Stomach (tissue), 9 donors: ENCODE data around the gene IGSF3. TPM values are rescaled to one million over a fixed set of nuclear protein-coding genes. Genes with fewer than 3 reads are reported as not detected.
"Not testable (repeated sequence)": the region's sequence is repeated elsewhere in the genome, so short reads cannot be mapped to it uniquely, and the experiment has no call there.

Experiments
- DNase-seq, 2 donors: peaks; one replicate each; pipeline versions ENCODE4 v3.0.0 to v3.0.0-alpha.2; 2013 to 2019
- H3K27ac ChIP-seq, 5 donors: fragments of 200-600 bp in 4 of 5; sonication (generic) in 4 of 5; one replicate each; pipeline ENCODE4 v1.5.1; 2013 to 2019; ENCODE audit warnings: mild to moderate bottlenecking in 1 of 5, moderate library complexity in 1 of 5
- H3K27me3 ChIP-seq, 3 donors: fragments of 200-600 bp; sonication (generic); one replicate each; pipeline ENCODE4 v1.5.1; 2017 to 2019; ENCODE audit warnings: mixed run types in 1 of 3
- H3K36me3 ChIP-seq, 4 donors: fragments of 200-600 bp; sonication (generic); 1 replicate in 3 of 4; 2 replicates in 1 of 4; pipeline ENCODE4 v1.5.1; 2016 to 2019
- H3K4me1 ChIP-seq, 4 donors: fragments of 200-600 bp; sonication (generic); one replicate each; pipeline ENCODE4 v1.5.1; 2016 to 2019
- H3K4me3 ChIP-seq, 4 donors: fragments of 200-600 bp; sonication (generic) in 3 of 4; one replicate each; pipeline ENCODE4 v1.5.1; 2016 to 2019; ENCODE audit warnings: mild to moderate bottlenecking in 1 of 4
- H3K9me3 ChIP-seq, 4 donors: fragments of 200-600 bp; sonication (generic); one replicate each; pipeline ENCODE4 v1.5.1; 2016 to 2019
- WGBS, 5 donors: extraction: QIAGEN DNeasy Blood & Tissue Kit in 3 of 5; methylation state at CpG; one replicate each; pipeline versions ENCODE4 v1.1.5 to v1.1.7; 2013 to 2018; 5-methylcytosine and 5-hydroxymethylcytosine counted together
- intact Hi-C: fragments of 100-400 bp; cut with DNase I; formaldehyde crosslinking; loops from one replicate; pipeline ENCODE4 v1.15.1; 2023; ENCODE audit warnings: low total_unique reads
- polyA plus RNA-seq, 3 donors: library from polyadenylated mRNA; stranded (reverse); fragments of 200-250 nt; gene quantifications; one replicate each; pipeline ENCODE4 v1.2.3, GENCODE V29; 2013
- total RNA-seq, 5 donors: library from RNA; depleted of rRNA; stranded (reverse); fragments of >200 nt; gene quantifications; one replicate each; pipeline versions ENCODE4 v1.1.0 to v1.2.3, GENCODE V29; 2014 to 2016
- donor health status: healthy with polysubstance abuse.
- donor health status: Bipolar disorder and iron deficiency.
- donor health status: healthy.

The IGSF3 gene
- total and polyA plus RNA-seq, 8 donors: 1.7 to 31.6 (median 20.9) TPM

DNA sequence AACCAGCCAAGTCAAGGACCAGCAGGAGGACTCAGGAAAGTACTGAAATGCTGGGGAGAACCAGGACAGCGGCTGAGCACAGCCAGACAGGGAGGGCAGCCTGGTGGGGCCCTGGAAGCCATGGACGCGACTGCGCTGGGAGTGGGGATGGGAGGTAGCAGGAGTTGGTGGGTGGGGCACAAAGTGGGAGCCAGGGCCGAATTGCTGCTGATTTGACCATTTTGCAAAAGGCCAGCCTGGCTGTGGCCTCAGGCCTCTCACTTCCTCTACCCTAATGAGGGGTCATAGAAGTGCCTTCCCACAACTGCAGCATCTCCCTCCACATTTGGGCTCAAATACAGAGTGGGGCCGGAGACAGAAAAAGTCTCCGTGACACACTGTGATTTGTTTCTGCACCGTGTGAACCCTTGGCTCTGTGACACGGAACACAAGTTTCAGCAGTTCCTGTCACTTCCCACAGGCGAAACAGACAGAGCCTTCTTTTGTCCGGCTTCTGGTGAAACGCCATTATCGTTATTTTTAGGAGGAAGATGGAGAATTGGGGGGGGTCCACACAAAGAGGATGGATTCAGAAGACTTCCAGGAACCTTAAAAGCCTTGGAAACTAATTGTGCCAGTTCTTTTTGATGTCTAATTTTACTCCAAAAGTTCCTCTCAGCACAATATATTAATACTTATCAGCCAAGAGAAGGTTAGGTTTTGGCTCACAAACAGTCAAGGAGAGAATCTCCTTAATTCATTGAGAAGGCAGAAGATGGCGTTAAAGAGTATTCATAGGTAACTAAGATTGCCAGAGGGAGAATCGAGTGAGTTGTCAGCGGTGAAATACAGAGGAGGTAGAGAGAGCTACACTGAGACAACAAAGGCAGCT, 21.5 kb downstream of the IGSF3 start:
- intact Hi-C loops, H3K36me3 ChIP-seq, H3K9me3 ChIP-seq, H3K4me3 ChIP-seq, H3K27me3 ChIP-seq, DNase-seq: not testable (repeated sequence)
- peak overlapping the region in 1 of 5 donors; percentile 46 for H3K27ac ChIP-seq
- 71 to 80% (median 74%) methylated on average over 16 of the region's 16 CpGs for WGBS, 5 donors
- peaks cover 0 to 42% (median 23%) of the 10 kb centered on the region in 4 donors for H3K4me1 ChIP-seq

- WGBS, 5 donors: 91 to 97% (median 93%) methylated on average over 2 of the region's 2 CpGs
Observed at GRCh38 chr1:116644993-116645392, 22.5 kb downstream of the IGSF3 start.

DNA sequence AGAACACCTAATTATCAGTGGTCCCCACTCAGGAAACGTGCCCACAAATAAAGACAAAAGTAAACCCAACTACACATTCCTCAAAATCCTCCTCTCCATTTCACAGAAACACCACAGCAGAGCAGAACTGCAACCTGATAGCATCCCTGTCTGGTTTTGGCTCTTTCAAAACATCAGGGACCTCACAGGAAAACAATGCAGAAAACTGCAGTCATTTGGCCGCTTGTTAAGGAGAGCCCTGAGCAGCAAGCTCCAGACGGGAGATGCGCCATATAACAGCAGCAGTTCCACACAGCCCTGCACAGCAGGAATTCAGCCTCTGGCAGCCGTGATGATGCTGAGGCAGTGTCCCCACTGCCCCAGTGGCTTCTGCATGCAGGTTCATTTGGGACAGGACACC, 23.4 kb downstream of the IGSF3 start:
- H3K36me3 ChIP-seq, H3K27ac ChIP-seq, intact Hi-C loops, DNase-seq, H3K4me3 ChIP-seq, H3K9me3 ChIP-seq, H3K27me3 ChIP-seq: not testable (repeated sequence)
- 67 to 92% (median 86%) methylated on average over 2 to 5 of the region's 5 CpGs for WGBS, 5 donors
- H3K4me1 ChIP-seq: peaks cover 0 to 42% (median 22%) of the 10 kb centered on the region in 4 donors

More at GRCh38 chr1:116644993-116645392, 22.5 kb downstream of the IGSF3 start:
- H3K36me3 ChIP-seq, intact Hi-C loops, H3K4me3 ChIP-seq, H3K27me3 ChIP-seq, H3K9me3 ChIP-seq, DNase-seq, H3K27ac ChIP-seq: not testable (repeated sequence)
- peaks cover 0 to 42% (median 23%) of the 10 kb centered on the region in 4 donors for H3K4me1 ChIP-seq

- DNase-seq, H3K4me3 ChIP-seq, H3K27ac ChIP-seq, H3K36me3 ChIP-seq, intact Hi-C loops, H3K9me3 ChIP-seq, H3K27me3 ChIP-seq: not testable (repeated sequence)
- H3K4me1 ChIP-seq: peaks cover 0 to 39% (median 16%) of the 10 kb centered on the region in 4 donors
- WGBS, 5 donors: 79 to 88% (median 86%) methylated on average over 11 to 12 of the region's 12 CpGs
Observed at GRCh38 chr1:116643281-116643751, 24.2 kb downstream of the IGSF3 start.

DNA sequence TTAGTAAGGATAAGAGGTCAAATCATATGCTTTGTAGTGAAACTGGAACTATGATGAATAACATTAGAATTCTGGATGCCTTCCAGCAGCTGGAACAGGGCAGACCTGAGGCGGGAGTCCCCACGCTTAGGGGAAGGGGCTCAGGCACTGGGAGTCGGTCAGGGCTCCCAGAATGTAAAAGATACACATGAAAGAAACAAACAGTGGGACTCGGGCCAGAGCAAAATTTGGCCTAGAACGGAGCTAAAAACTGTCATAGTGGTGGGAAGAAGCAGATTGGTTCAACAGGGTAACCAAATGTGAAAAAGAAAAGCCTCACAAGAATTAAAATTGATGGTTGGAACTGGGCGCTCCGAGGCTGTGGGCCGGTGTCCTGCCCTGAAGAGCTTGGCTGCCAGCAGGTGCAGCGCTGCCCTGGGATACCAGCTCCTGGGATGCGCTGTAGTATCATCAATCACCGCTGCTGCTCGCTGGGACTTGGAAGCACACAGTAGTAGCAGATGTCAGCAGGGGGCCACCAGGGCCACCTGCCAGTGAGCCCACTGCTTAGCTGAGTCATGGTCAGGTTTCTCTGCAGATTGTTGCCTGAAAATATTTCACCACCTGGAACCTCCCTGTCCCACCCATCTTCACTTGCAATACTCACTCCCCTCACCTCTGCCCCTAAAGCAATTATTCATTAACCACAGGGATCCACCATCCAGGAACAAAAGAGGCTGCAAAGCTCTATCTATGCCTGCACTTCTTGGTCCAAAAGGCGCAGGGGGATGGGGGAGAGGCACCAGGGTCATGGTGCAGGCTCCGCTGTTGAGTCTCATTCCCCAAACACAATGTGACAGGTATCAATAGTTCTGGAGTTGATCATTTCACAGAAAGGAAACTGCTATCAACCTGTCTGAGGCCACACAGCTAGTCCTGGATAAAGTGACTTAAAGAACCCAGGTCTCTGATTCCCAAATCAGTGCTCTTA, 24.9 kb downstream of the IGSF3 start:
- H3K36me3 ChIP-seq, DNase-seq, H3K9me3 ChIP-seq, intact Hi-C loops, H3K27me3 ChIP-seq, H3K4me3 ChIP-seq, H3K27ac ChIP-seq: not testable (repeated sequence)
- WGBS, 5 donors: 60 to 73% (median 68%) methylated on average over 14 of the region's 14 CpGs
- peaks cover 0 to 32% (median 9%) of the 10 kb centered on the region in 4 donors for H3K4me1 ChIP-seq

DNA sequence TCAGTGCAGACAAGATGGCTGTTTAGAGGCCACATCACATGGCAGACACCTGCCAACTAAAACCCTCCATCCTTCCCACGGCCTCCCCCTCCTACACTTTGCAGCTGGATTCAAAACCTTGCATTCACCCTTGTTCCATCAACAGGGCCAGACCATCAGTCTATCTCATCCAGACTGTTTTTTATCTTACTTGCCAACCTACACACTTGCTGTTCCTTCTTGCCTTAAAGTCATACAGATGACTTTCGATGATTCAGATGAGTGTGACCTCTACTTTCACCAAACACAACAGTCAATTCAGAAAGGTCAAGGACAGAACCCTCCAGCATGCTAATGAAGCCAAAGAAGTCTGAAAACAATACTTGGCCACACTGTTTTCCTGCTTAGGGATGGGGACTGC, 29.9 kb downstream of the IGSF3 start:
- H3K36me3 ChIP-seq, H3K27ac ChIP-seq, DNase-seq, H3K9me3 ChIP-seq, H3K4me3 ChIP-seq, intact Hi-C loops, H3K27me3 ChIP-seq: not testable (repeated sequence)
- 81 to 100% (median 90%) methylated on average over 1 to 2 of the region's 2 CpGs for WGBS, 5 donors
- peaks cover 0 to 14% (median 5%) of the 10 kb centered on the region in 4 donors for H3K4me1 ChIP-seq

GRCh38 chr1:116636584-116636983, 30.9 kb downstream of the IGSF3 start:
- DNase-seq, H3K4me3 ChIP-seq, intact Hi-C loops, H3K27me3 ChIP-seq, H3K36me3 ChIP-seq, H3K27ac ChIP-seq, H3K9me3 ChIP-seq: not testable (repeated sequence)
- peaks cover 0 to 15% (median 10%) of the 10 kb centered on the region in 4 donors for H3K4me1 ChIP-seq
- WGBS, 5 donors: 62 to 79% (median 68%) methylated on average over 4 to 6 of the region's 6 CpGs

DNA sequence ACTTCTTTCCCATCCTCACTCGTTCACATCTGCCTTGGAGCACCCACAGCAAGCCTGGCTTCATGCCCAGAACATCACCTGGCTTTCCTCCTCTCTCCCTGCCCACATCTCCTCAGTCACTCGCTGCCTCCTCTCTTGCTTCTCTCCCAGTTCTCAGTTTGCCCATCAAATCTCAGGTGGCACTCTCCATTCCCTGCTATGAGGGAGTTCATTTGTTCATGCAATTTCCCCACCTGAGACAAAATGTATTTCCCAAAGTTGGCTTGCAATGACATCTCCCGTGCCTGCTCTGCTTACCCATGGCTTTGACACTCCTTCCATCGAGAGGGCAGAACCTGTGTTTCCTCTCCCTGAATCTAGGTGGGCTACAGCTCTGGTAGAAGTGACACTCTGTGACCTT, 33.1 kb downstream of the IGSF3 start:
- H3K4me3 ChIP-seq, DNase-seq, H3K27me3 ChIP-seq, H3K27ac ChIP-seq, intact Hi-C loops, H3K36me3 ChIP-seq, H3K9me3 ChIP-seq: not testable (repeated sequence)
- H3K4me1 ChIP-seq: peaks cover 5 to 22% (median 14%) of the 10 kb centered on the region in 4 donors
- 50 to 77% (median 69%) methylated on average over 3 to 4 of the region's 4 CpGs for WGBS, 5 donors

DNA sequence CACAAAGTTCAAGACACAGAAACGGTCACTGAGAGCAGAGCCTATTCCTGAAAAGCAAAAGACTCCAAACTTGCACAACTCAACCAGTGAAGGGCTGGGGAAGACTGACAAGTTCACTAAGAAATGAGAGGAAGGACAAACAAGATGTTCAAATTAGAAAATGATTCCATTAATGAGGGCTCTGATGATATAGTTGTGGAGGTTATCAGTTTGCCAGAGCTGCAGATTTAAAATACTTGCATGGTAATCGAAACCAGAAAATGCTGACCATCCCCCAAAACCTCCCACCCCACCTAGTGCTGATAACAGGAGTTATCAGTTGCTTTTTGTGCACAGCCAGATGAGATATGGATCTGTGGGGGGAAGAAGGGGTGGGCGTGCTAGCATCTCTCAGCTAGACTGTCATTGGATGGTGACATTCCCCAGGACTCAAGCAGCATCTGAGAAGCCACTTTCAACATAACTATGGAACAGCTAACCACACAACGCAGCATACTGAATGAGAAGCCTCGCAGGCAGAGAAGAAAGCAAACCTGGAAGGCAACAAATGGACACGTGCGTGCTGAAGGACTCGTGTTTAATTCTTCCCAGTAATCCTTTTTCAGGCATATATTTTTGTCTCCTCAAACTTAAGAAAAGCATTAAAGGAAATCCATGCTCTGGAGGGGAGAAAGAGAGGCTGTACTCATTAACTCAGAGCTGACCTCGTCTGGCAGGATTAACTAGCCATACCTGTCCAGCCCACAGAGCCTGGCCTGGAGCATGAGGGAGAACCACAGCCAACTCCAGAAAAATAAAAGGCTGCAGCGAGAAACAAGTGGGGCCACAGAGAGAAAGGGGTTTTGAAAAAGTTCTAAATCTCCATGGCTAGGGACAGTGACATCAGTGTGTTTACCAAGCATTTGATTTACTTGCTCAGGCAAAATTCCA, 35.3 kb downstream of the IGSF3 start:
- intact Hi-C loops, H3K36me3 ChIP-seq, H3K9me3 ChIP-seq, H3K4me3 ChIP-seq, H3K27me3 ChIP-seq: not testable (repeated sequence)
- Histone ChIP-seq H3K4me1 (peaks cover 5 to 29% (median 17%) of the 10 kb centered on the region in 4 donors), H3K27ac (peak overlapping the region in 3 of 5 donors; percentile 41 to 46 (median 44))
- peak in 1 of 2 donors; percentile 76 for DNase-seq
- WGBS, 5 donors: 31 to 49% (median 45%) methylated on average over 10 of the region's 10 CpGs

DNA sequence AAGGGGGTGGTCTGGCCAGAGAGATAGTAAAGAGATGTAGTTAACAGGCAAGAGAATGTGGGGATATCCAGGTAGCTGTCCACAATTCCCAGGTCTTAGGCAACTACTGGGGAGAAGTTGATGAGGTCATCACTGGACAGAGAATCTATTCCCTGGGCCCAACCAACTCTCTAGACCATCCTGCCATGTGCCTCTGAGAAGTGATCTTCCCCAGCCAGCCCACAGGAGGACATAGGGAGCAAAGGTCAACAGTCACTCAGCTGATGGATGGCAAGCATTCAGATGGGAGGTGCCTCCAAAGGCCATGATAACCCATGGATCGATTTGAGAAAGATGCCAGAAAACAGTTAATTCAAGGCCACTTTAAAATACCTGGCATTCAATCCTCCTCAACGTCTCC, 36.0 kb downstream of the IGSF3 start:
- H3K4me3 ChIP-seq, DNase-seq, intact Hi-C loops, H3K27me3 ChIP-seq, H3K27ac ChIP-seq, H3K36me3 ChIP-seq, H3K9me3 ChIP-seq: not testable (repeated sequence)
- 20 to 51% (median 34%) methylated on average over 2 of the region's 2 CpGs for WGBS, 5 donors
- peaks cover 7 to 32% (median 18%) of the 10 kb centered on the region in 4 donors for H3K4me1 ChIP-seq
